Hematopoietic multipotent progenitor cell treated with erythropoietin and hydrocortisone succinate and interleukin-3 and kit ligand, for 4 days (in vitro differentiated cells): ENCODE measurements around the gene TP53I3.
"Not testable (repeated sequence)": the region's sequence is repeated elsewhere in the genome, so short reads cannot be mapped to it uniquely, and the experiment has no call there.

Source experiments
- DNase-seq: peaks from one replicate; pipeline ENCODE4 v3.0.0-alpha.2; 2015

Gene TP53I3

DNA sequence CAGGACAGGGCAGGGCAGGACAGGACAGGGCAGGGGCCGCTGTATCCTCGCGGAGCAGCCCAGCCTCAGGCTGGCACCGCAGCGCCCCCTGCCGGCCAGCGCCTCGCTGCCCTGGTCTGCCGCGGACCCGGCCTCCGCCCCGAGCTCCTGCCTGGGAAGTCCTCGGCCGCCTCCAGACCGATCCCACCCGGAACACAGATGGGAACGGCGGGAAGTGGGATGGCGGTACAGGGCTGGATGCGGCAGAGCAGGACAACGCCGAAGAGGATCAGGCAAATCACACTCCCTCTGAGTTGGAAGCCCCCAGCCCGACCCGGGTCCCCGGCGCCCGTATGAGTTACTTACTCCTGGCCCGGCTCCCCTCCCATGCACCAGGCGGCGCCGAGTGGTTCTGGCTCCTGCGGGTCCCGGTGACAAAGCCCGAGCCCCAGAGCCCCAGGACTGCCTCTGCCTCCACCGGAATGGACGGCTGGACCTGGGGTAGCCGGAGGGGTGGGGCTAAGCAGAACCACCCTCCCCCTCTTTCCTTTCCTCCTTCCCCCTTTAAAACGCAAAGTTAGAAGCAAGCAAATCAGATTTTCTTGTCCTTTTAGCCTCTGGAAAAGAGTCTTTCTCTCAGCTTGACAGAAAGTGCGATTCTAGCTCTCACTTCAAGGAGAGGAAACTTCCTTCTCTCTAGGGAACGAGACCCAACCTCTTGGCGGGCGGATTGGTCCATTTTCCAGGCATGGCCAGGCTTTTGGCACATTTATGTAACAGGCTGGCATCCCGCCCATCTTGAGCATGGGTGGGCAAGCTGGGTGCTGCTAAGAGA, at the start of gene TP53I3:
TSS of gene TP53I3 (minus strand) at position 449 of the 814 bp plus-strand sequence. CDS start 508 bp downstream, outside the sequence.
- peak; percentile 93 for DNase-seq

- no peak for DNase-seq
Measured at GRCh38 chr2:24132543-24132942, 47.9 kb upstream of the TP53I3 start.

GRCh38 chr2:24125956-24126355, 41.3 kb upstream of the TP53I3 start:
- no peak for DNase-seq

DNA sequence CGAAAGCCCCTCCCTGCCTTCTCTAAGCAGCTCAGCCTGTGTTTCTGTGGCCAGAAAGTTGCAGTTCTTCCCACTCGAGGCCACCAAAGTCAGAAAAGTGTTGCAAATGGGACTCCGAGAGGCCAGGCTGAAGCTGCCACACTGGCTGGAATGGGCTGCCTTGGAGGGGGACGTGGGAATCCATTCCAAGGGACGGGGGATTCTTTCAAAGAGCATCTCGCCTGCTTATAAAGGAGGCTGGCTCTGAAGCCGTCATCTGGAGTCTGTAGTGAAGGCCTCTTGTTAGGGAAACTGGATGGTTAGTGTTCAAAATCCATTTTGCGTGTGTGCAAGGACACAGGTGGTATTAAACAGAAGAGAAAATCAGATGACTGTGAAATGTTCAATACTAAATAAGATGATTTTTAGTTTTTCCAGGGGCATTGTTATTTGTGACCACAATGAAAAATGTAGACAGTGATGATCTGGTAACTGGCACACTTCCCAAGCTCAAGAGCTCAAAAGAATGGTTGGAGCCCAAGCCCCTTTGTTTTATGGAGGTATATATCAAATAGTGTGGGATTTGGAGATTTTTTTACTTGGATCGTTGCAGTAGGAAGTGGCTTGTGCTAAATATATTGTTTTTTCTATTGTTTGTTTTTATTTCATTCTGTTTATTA, 39.4 kb upstream of the TP53I3 start:
- DNase-seq, result no peak

GRCh38 chr2:24123195-24123921, 38.7 kb upstream of the TP53I3 start, which contains the start of the genes FAM228B and PFN4:
Gene FAM228B, plus strand, starts transcription at chr2:24123469. Its CDS starts 893 bp downstream, at chr2:24124362.
Gene PFN4, minus strand, starts transcription at chr2:24123334. Its CDS starts 799 bp downstream, at chr2:24122535.
- DNase-seq, result peak; percentile 96

- no peak for DNase-seq
Measured at GRCh38 chr2:24122366-24123194, 37.9 kb upstream of the TP53I3 start.

DNA sequence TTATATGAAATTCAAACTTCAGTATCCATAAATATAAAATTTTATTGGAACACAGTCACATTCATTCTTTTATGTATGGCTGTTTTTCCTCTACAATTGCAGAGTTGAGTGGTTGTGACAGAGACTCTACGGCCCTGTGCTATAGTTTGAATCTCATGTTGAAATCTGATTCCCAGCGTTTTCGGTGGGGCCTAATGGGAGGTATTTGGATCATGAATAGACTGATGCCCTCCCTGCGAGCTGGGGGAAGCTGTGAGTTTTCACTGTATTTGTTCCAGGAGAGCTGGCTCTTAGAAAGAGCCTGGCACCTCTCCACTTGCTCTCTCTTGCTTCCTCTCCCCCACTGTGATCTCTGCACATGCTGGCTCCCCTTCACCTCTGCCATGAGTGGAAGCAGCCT, 36.8 kb upstream of the TP53I3 start:
- no peak for DNase-seq

DNA sequence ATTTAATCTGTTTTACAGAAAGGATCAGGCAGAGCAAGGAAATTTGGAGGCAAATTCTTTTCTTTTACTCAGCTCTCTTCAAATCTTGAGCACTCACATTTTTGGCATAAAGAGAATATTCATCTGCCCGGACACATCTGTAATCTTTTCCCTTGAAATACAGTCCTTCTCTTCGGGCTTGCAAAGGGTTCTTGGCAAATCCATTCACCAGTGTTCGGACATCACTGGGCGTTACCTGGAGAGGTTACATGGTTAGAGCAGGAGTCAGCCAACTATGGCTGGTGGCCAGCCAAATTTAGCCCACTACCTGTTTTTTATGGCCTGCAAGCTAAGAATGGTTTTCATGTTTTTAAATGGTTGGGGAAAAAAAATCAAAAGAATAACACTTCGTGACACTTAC, 36.4 kb upstream of the TP53I3 start:
- no peak for DNase-seq

GRCh38 chr2:24117902-24118301, 33.3 kb upstream of the TP53I3 start:
- DNase-seq, result no peak

DNA sequence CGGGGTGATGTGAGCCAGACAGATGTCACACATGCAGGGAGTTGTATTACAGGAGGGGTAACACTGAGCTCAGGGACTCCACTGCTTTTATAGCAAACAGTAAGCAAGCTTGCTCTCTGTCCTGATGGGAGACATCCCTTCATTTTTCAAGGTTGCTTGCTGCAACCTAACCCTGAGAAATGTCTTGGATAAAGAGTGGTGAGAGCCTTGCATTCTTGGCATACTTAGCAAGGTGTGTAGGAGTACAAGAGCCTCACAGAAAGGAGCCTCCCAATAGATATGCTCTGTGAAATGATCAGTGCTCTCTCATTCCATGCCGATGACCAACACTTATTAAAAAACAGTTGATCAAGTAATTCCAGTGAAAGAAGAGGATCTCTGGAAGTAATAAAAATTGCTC, 30.4 kb upstream of the TP53I3 start:
- DNase-seq, result no peak

DNA sequence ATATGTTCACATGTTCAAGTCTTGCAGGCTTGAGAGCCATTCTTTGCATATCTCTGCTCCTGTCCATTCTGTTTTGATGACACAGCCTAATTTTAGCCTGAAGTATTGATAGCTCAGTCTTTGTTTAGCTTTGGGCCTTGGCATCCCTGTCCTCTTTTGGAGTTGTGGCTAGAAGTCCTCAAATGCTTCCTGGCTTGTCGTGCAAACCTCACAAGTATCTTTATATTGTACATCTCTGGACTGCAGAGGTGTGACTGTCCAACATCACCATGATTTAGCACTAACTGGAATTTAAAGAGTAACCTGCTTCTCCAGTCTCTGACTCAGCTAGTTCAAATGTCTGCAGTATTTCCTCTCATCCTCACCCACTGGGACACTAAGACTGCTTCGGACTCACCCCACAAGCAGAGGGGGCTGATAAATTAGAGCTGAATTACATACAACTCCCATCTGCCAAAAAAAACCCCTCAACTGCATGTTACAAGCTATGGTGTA, 26.8 kb upstream of the TP53I3 start:
- DNase-seq, result no peak

- DNase-seq, result no peak
Measured at GRCh38 chr2:24110660-24111303, 26.1 kb upstream of the TP53I3 start.

DNA sequence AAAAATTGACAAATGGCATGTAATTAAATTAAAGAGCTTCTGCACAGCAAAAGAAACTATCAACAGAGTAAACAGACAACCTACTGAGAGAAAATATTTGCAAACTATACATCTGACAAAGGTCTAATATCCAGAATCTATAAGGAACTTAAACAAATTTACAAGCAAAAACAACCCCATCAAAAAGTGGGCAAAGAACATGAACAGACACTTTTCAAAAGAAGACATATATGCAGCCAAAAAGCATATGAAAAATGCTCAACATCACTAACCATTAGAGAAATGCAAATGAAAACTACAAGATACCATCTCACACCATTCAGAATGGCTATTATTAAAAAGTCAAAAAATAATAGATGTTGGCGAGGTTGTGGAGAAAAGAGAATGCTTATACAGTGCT, 24.8 kb upstream of the TP53I3 start:
- not testable (repeated sequence) for DNase-seq

GRCh38 chr2:24107336-24107735, 22.7 kb upstream of the TP53I3 start:
- DNase-seq, result no peak

DNA sequence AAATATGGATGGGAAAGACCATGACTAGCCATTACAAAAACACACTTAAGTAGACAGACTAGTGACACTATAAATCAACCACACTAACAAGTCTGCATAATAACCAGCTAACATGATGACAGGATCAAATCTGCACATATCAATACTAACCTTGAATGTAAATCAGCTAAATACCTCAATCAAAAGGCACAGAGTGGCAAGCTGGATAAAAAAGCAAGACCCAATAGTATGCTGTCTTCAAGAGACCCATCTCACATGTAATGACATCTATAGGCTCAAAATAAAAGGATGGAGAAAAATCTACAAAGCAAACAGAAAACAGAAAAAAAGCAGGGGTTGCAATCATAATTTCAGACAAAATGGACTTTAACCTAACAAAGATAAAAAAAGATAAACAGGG, 22.2 kb upstream of the TP53I3 start:
- DNase-seq, result no peak

GRCh38 chr2:24105816-24106215, 21.2 kb upstream of the TP53I3 start:
- DNase-seq, result no peak

- no peak for DNase-seq
Measured at GRCh38 chr2:24104906-24105305, 20.3 kb upstream of the TP53I3 start.

DNA sequence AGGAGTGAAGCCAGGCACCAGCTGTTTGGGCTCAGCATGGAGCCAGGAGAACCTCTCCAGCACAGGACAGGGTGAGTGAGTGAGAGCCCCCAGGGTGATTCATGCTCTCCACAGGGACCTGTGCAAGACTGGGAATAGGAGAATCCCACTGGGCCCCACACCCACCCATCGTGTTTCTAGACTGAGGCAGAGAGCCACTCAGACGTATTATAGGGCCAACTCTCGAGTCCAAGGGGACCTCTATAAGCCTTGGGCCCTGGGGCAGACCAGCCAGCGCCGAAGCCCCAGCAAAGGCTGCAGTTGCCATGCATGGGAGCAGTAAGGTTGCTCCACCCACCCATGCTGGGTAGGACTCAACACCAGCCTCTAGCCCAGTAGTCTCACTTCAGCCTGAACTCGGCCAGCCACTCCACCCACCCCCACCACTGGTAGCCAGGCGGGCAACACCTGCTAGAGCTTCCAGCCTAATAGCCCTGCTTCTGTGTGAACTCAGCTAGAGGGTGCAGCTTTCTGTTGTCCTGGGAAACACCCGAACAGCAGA, 19.5 kb upstream of the TP53I3 start:
- no peak for DNase-seq

GRCh38 chr2:24102677-24103076, 18.0 kb upstream of the TP53I3 start:
- no peak for DNase-seq

DNA sequence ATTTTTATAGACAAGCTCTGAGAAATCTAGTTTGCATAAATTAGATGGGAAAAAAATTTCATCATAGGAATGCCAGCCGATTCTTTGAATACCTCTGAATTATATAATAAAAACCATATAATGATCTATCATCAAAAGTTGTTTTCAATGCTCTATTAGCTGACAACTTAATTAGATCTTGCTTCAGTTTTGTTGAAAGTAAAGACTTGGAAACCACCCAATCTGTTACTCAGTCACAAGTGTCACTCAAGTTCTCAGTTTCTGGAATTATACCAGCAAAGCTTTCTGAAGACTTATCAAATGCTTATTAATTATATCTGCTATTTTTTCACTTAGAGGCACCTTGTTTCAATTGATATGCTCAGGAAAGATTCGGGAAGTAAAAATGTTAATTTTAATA, 17.4 kb upstream of the TP53I3 start:
- no peak for DNase-seq

GRCh38 chr2:24100732-24101131, 16.1 kb upstream of the TP53I3 start:
- not testable (repeated sequence) for DNase-seq
